Smooth muscle cell of the coronary artery (primary cell): ENCODE measurements around the gene PAF1. TPM values are rescaled to one million over a fixed set of nuclear protein-coding genes. Genes with fewer than 3 reads are reported as not detected.

Experiments
- total RNA-seq: library from RNA; depleted of rRNA; stranded (reverse); fragments of >200 nt; gene quantifications from 2 replicates; pipeline ENCODE4 v1.2.3, GENCODE V29; 2014; ENCODE audit warnings: low replicate concordance

Gene PAF1
- 40.4 and 86.8 TPM in 2 replicates for total RNA-seq

DNA sequence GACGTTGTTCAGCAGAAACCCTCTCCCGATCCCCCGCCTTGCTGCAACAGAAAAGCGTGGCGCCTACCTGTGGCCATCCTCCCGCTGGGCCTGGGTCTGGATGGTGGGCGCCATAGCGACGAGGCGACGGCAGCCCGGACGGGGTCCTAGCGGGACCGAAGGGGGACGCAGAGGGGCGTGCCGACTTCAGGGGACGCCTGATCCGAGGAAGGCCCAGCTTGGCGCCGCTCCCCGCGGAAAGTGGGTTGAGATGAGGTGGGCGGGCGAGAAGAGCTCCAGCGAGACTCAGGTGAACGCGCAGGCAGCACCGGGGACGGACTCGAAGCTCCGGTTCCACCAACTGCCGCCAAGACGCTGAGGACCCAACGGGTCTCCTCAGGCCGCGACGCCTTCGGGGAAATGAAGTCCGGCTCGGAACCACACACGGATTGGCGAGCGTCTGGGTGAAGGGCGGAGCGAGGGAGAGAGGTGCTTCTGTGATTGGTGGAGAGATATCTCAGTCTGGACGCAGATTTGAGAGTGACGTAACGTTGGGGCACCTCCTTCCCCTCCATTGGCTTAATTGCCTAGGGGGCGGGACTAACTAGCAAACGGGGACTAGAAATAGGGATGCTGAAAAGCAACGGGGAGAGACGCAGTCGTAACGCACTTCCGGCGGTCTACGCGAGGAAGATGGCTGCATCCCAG is at the start of gene PAF1, which contains the start of gene MED29:
Gene PAF1 (minus strand): TSS at position 356 of the 687 bp plus-strand sequence. CDS start 242 bp downstream, at position 114.
Gene MED29 (plus strand): TSS at position 628 of the 687 bp plus-strand sequence. CDS start 45 bp downstream, at position 673.

DNA sequence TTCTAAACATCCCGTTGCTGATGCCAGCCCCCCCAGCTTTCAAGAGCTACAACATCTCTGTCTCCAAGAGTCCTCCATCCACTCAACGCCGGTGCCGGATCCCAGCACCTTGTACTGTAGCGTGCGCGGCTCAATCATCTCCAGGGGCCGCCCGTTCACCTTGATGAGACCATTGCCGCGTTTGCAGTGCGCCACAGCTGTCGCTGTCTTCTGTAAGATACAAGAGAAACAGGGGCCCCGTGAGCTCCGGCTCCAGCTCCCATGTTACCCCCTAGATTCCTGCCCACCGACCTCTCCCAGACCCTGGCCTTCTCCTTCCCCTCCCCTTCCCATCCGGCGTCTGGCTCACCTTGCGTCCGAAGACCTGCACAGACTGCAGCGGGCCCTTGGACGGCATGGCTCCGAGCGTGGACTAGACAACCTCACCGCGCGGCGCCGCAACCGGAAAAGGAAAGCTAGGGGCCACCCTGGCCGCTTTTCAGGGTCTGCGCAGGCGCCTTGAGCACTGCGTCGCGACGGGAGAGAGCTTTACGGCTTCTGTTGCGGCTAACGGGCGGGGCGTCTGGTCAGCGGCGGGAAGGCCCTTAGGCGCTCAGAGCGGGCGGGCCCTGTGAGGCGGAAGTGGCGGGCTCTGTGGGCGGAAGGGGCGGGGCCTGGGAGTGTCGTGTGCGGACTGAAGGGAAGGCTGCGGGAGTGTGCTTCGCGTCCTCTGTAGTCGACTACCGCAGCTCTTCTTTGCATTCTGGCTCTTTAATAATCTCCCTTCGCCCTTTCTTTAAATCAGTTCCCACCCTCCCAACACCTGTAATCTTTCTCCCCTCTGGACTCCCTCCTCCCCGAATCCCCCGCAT is 44.8 kb upstream of the PAF1 start, which contains the start of gene RPS16:
Gene RPS16 (minus strand): TSS at position 451 of the 851 bp plus-strand sequence. CDS start 54 bp downstream, at position 397.

DNA sequence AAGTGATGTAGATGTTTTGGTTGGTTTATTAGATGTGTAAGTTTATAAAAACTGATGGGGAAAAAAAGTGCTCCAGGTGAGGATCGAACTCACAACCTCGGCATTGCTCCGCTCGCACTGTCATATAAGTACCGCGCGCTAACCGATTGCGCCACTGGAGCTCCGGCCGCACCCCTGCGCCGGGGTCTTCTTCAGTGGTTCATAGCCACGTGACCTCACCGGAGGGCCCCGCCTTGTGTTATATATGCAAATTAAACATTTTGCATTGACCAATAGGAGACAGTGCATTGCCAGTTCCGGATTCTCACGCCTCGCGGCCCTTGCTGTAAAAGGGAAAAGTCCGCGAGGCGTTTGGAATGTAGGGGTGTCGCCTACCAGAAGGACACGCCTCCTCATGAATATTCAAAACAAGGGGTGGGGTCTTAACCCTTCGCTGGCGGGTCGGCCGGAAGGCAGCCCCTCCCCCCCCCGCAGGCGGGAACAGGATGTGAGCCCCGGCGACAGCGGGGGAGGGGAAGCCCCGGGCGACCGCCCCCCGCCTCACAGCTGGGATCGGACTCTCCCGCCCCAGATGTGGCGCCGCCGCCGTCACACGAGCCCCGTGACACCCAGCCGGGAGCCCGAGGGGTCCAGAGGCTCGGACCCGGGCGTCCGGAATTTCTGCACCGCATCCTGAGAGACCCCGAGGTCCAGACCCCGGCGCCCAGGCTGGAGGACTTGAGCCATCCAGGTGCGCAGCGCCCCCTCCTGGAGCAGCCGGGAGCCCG is 21.4 kb upstream of the PAF1 start, which contains the start of gene PLEKHG2:
Gene PLEKHG2 (plus strand): TSS at position 570 of the 767 bp plus-strand sequence. CDS start 1,418 bp downstream, outside the sequence.

DNA sequence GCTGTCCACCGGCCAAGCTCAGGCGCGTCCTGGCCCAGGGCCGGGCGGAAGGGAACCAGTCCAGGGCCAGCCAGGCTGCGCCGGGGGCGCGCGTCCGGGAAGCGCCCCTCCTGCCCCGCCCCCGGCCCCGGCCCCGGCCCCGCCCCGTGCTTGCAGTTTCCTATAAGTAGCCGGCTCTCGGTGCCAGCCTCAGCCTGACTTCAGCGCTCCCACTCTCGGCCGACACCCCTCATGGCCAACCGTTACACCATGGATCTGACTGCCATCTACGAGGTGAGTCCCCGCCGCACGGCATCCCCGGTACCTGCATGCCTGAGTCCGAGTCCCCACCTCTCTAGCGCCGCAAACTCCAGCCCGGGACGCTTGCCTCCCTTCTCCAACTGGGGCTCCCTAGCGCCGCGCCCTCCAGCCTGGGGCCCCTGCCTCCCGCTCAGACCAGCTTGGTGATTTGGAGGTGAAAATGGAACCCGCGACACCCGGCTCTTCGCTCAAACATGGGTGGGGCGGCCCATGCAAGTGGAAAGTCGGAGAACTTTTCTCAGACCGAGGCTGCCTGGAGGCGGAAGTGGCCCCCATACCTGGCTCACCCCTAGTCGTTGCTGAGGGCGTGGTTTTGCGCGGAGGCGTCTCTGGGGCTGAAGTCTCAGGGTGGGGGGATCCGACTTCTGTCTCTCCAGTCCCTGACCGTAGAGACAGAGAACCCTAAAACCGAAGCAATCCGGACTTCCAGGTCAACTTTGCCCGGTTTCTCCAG is 15.9 kb upstream of the PAF1 start, which contains the start of gene ZFP36:
Gene ZFP36 (plus strand): TSS at position 192 of the 754 bp plus-strand sequence. CDS start 58 bp downstream, at position 250.

DNA sequence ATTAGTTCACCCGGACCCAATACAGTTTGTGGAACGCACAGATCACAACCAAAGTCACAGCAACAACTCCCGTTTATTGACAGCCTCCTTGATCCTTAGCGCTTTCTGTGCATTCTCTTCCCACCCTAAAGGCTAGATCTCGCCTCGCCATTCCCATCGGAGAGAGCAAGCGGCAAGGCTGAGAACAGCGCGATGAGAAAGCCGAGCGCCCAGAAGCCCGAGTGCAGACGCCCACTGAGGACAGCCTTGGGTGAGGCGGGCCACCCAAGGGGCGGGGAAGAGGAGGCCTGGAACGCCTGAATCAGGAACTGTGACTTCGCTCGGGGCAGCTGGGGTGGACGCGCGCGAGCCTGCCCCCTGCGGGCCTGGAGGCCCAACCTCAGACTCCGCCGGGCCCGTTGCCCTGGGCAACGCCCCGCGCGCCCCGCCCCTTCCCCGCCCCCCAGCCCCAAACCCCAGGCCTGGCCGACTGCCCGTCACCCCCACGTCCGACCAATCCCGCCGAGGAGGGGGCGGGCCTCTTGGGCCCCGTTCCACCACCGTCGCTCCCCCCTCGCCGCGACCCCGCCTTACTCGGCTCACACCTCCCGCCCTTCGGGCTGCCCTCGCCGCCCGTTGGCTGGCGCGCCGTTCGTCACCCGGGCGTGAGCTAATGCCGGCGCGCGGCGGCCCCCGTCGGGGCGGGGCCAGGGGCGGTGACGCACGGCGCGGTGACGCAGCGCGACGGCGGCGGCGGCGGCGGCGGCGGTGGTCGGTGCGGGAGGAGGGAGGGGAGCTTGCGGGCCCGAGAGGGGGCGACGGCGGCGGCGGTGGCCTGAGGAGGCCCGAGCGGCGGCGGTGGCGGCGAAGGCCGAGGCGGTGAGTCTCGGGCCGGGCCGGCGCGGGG is 48.9 kb downstream of the PAF1 start, which contains the start of gene SAMD4B:
Gene SAMD4B (plus strand): TSS at position 703 of the 886 bp plus-strand sequence. CDS start 14,473 bp downstream, outside the sequence.

Other genes starting within 250 kb of the PAF1 start
- not detected in 2 replicates for gene NCCRP1, start 194.1 kb downstream of the PAF1 start, total RNA-seq
- gene SYCN, start 186.8 kb downstream of the PAF1 start, total RNA-seq: not detected in 2 replicates
- not detected in 2 replicates for gene IFNL3, start 146.1 kb downstream of the PAF1 start, total RNA-seq
- not detected in 2 replicates for gene IFNL4, start 142.2 kb downstream of the PAF1 start, total RNA-seq
- gene IFNL2, start 122.7 kb downstream of the PAF1 start, total RNA-seq: not detected in 2 replicates
- not detected in 2 replicates for gene IFNL1, start 94.7 kb downstream of the PAF1 start, total RNA-seq
- 0.08 and 0.12 TPM in 2 replicates for gene LRFN1, start 70.2 kb downstream of the PAF1 start, total RNA-seq
- gene GMFG, start 55.1 kb downstream of the PAF1 start, total RNA-seq: 0.60 and 0.70 TPM in 2 replicates
- gene SAMD4B, start 48.7 kb downstream of the PAF1 start, total RNA-seq: 22.5 and 38.7 TPM in 2 replicates
- gene MED29, start 272 bp upstream of the PAF1 start, total RNA-seq: 9.4 and 11.0 TPM in 2 replicates
- 0.60 and 3.7 TPM in 2 replicates for gene ZFP36, start 15.7 kb upstream of the PAF1 start, total RNA-seq
- 5.1 and 20.7 TPM in 2 replicates for gene PLEKHG2, start 21.6 kb upstream of the PAF1 start, total RNA-seq
- 185 and 379 TPM in 2 replicates for gene RPS16, start 44.8 kb upstream of the PAF1 start, total RNA-seq
- gene SUPT5H, start 54.5 kb upstream of the PAF1 start, total RNA-seq: 56.4 and 138 TPM in 2 replicates
- 46.9 and 63.3 TPM in 2 replicates for gene TIMM50, start 89.7 kb upstream of the PAF1 start, total RNA-seq
- gene DLL3, start 107.8 kb upstream of the PAF1 start, total RNA-seq: 0.08 TPM in 1 of 2 replicates, not detected in the other
- not detected in 2 replicates for gene SELENOV, start 124.0 kb upstream of the PAF1 start, total RNA-seq
- 2.0 and 2.9 TPM in 2 replicates for gene EID2B, start 141.7 kb upstream of the PAF1 start, total RNA-seq
- gene EID2, start 149.1 kb upstream of the PAF1 start, total RNA-seq: 3.3 and 13.4 TPM in 2 replicates
- not detected in 2 replicates for gene LGALS13, start 211.4 kb upstream of the PAF1 start, total RNA-seq